Chondrocyte (in vitro differentiated cells): ENCODE measurements around the gene LSS. TPM values are rescaled to one million over a fixed set of nuclear protein-coding genes. Genes with fewer than 3 reads are reported as not detected.
A peak's percentile ranks its signal among the peaks of the same experiment; 100 is the strongest.

Source experiments
- DNase-seq: peaks from one replicate; pipeline ENCODE4 v3.0.0; 2021; ENCODE audit warnings: mixed read lengths, low spot score
- H3K27ac Mint-ChIP-seq: one replicate; pipeline ENCODE4 v1.8.0; 2021; ENCODE audit warnings: mild to moderate bottlenecking, moderate library complexity, mixed read lengths; ENCODE audit not compliant: unreplicated experiment
- H3K27me3 Mint-ChIP-seq: 2 replicates; pipeline ENCODE4 v1.8.0; 2021; ENCODE audit warnings: low read depth, mixed read lengths
- H3K36me3 Mint-ChIP-seq: 2 replicates; pipeline ENCODE4 v1.8.0; 2021; ENCODE audit warnings: low read depth, mixed read lengths
- H3K4me1 Mint-ChIP-seq: 2 replicates; pipeline ENCODE4 v1.8.0; 2021; ENCODE audit warnings: low read depth, mild to moderate bottlenecking, mixed read lengths
- H3K4me3 Mint-ChIP-seq: one replicate; pipeline ENCODE4 v1.8.0; 2021; ENCODE audit warnings: mild to moderate bottlenecking, moderate library complexity, mixed read lengths; ENCODE audit not compliant: unreplicated experiment
- H3K9me3 Mint-ChIP-seq: 2 replicates; pipeline ENCODE4 v1.8.0; 2021; ENCODE audit warnings: low read depth, mixed read lengths
- total RNA-seq: library from RNA; stranded (reverse); gene quantifications from 3 replicates; pipeline ENCODE4 v1.2.1, GENCODE V29; 2021
- TF ChIP-seq, protein P1 (sequence below): fragments of 200-600 bp; sonication (generic); IDR thresholded peaks from 2 replicates; pipeline ENCODE4 v1.5.0; 2021; ENCODE audit warnings: antibody characterized with exemption, mild to moderate bottlenecking, moderate library complexity

The LSS gene
- total RNA-seq, 1 donor from 2014 or later = 107 TPM

DNA sequence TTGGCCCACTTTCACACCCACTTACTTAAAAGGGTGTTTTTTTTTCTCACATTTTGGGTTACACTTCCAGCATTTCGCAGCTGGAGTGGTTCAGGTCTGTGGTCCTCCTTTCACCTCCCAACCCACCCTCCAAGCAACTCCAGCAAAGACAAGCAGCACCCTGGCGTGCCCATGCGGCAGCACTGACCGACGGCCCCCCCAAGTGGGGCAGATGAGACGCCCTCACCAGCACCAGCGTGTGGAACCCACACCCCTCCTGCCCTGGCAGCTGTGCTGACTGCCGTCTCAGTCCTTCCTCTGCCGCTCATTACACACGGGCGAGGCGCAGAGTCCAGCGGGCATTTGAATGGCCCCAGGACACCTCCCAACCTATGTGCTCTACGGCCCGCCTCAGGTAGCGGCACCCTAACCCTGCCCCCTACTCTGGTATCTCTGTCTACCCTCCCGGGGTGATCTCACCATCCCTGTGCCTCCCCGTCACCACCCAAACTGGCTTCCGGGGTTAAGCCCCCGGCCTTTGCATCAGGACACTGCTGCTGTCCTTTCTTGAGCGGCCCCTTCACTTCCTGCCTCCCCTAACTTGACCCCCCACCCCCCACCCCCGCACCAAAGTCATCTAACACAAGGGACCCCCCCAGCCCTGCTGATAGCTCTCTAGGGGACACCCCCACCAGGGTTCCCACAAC is 10.9 kb downstream of the LSS start:
- DNase-seq = peak; percentile 92
- Mint-ChIP-seq H3K36me3 (peaks cover 25% of the 10 kb centered on the region), H3K27me3 (no peaks in the 10 kb centered on the region), H3K4me3 (no peak overlapping the region), H3K27ac (no peak overlapping the region), H3K4me1 (peaks cover 10% of the 10 kb centered on the region), H3K9me3 (no peaks in the 10 kb centered on the region)
- TF ChIP-seq, protein P1, sequence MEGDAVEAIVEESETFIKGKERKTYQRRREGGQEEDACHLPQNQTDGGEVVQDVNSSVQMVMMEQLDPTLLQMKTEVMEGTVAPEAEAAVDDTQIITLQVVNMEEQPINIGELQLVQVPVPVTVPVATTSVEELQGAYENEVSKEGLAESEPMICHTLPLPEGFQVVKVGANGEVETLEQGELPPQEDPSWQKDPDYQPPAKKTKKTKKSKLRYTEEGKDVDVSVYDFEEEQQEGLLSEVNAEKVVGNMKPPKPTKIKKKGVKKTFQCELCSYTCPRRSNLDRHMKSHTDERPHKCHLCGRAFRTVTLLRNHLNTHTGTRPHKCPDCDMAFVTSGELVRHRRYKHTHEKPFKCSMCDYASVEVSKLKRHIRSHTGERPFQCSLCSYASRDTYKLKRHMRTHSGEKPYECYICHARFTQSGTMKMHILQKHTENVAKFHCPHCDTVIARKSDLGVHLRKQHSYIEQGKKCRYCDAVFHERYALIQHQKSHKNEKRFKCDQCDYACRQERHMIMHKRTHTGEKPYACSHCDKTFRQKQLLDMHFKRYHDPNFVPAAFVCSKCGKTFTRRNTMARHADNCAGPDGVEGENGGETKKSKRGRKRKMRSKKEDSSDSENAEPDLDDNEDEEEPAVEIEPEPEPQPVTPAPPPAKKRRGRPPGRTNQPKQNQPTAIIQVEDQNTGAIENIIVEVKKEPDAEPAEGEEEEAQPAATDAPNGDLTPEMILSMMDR = no peak

DNA sequence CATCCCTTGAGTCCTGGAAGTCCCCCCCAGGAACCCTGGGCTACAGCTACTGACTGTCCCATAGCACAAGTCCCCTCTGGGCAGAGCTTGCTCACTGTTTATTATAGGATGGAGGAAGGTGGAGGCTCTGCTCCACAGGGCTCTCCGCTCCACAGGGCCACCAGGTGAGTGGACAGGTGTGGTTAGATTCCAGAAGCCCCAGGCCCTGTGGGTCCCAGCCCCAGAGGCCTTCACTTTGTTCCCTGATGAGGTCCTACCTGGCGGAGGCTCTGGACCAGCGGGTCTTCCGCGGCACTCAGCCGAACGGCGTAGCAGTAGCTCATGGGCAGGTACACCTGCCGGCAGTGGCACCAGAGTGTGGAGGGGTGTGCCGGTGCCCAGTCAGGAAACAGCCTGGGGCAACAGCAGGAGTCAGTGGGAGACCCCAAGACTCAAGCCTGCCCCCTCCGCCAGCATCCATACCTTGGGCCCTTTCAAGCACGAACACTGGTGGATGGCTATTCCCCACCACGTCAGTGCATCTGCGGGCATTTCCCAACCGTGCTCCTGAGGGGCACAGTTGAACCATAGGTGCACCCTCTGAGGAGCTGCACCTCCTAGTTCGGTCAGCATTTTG is 12.3 kb downstream of the LSS start:
- no peaks in the 10 kb centered on the region for H3K9me3 Mint-ChIP-seq
- DNase-seq = peak; percentile 59
- TF ChIP-seq, protein P1 = no peak
- H3K4me3 Mint-ChIP-seq = no peak overlapping the region
- no peak overlapping the region for H3K27ac Mint-ChIP-seq
- H3K27me3 Mint-ChIP-seq = no peaks in the 10 kb centered on the region
- peaks cover 10% of the 10 kb centered on the region for H3K4me1 Mint-ChIP-seq
- H3K36me3 Mint-ChIP-seq = peaks cover 23% of the 10 kb centered on the region

DNA sequence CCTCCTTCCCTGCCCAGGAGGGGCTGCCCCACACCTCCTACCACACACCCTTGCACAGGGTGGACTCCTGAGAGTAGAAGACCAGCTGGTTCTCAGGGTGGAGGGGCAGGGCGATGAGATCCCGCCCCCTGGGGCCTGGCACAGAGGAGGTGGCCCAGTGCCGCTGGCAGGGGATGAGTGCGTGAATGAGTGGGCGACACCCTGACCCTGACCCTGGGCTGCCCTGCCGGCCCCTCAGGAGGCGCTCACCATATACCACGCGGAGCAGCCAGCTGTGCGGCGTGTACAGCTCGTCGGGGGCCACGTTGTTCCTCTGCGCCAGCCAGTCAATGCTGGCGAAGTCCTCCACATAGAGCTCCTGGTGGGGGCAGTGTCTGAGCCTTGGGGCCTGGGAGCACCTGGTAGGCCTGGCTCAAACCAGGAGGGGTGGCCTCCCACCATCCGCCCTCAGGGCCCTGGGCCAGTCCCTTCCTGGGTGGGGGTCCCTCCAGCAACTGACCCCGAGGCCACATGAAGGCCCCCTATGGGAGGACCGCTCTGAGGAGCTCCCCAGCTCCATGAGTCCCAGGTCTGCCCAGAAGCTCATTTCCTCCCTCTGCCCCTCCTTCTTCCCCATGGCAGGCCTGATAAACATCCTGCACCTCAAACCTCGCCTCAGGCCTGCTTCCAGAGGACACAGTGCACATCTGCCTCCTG is 13.0 kb downstream of the LSS start:
- Mint-ChIP-seq H3K27me3 (no peaks in the 10 kb centered on the region), H3K4me3 (no peak overlapping the region), H3K9me3 (no peaks in the 10 kb centered on the region), H3K27ac (no peak overlapping the region), H3K4me1 (peaks cover 10% of the 10 kb centered on the region), H3K36me3 (peaks cover 21% of the 10 kb centered on the region)
- DNase-seq = peak; percentile 75
- TF ChIP-seq, protein P1 = no peak

DNA sequence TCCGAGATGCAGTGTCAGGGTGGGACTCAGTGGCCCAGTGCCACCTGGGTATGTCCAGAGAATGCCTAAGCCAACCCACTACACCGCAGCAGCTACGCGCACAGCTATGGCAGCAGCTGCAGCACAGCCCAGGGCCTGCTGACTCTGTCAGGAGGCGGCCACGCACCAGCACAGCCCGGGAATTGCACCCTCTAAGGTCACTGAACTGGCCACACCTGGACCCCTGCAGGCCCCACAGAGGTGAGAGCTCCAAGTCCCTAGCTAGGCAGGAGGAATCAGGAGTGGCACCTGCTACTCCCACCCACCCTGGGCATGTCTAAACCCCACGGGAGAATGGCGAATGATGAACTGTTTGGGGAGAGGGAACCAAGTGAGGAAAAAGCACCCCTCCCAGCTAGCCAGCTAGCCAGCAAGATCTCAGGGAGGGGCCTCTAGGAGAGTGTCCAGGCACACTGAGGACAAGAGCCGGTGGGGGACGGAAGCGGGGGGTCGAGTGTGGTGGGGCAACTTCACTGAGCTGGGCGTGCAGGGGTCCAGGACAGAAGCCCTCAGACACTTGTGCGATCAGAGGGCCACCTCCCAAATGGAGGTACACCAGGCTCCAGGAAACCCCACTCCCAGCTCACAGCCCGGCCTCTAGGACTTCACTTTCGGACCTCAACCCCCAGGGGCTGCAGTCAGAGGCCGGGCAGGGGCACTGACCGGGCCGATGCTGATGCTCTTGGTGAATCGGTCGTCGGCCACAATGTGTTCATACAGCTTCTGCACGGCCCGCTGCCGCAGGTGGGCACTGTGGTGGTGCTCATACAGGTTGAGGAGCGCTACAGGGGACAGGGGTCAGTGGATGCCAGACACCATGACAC is 13.9 kb downstream of the LSS start:
- peak; percentile 88 for DNase-seq
- peaks cover 7% of the 10 kb centered on the region for H3K4me1 Mint-ChIP-seq
- TF ChIP-seq, protein P1 = no peak
- peak overlapping the region; percentile 36 for H3K27ac Mint-ChIP-seq
- H3K27me3 Mint-ChIP-seq = no peaks in the 10 kb centered on the region
- no peaks in the 10 kb centered on the region for H3K9me3 Mint-ChIP-seq
- no peak overlapping the region for H3K4me3 Mint-ChIP-seq
- peaks cover 17% of the 10 kb centered on the region for H3K36me3 Mint-ChIP-seq
